Dendritic cell treated with granulocyte-macrophage colony-stimulating factor and Interleukin-4, amounts not matched to agents 40 ng/mL and 50 ng/mL, for 4 days (primary cell): ENCODE results near the gene FBXW7.

ENCODE experiments used
- H3K27ac Mint-ChIP-seq: one replicate; pipeline ENCODE4 v1.8.0; 2022; ENCODE audit warnings: mild to moderate bottlenecking, mixed read lengths
- H3K27me3 Mint-ChIP-seq: one replicate; pipeline ENCODE4 v1.8.0; 2022; ENCODE audit warnings: mild to moderate bottlenecking, mixed read lengths
- H3K36me3 Mint-ChIP-seq: one replicate; pipeline ENCODE4 v1.8.0; 2022; ENCODE audit warnings: low read depth, mixed read lengths
- H3K4me1 Mint-ChIP-seq: one replicate; pipeline ENCODE4 v1.8.0; 2022; ENCODE audit warnings: low read depth, mixed read lengths
- H3K4me3 Mint-ChIP-seq: one replicate; pipeline ENCODE4 v1.8.0; 2022; ENCODE audit warnings: mild to moderate bottlenecking, moderate library complexity, mixed read lengths
- H3K9me3 Mint-ChIP-seq: one replicate; pipeline ENCODE4 v1.8.0; 2022; ENCODE audit warnings: mixed read lengths
- intact Hi-C: fragments of 100-400 bp; cut with micrococcal nuclease; formaldehyde crosslinking; loops from one replicate; pipeline ENCODE4 v1.15.0; 2022

FBXW7 gene

GRCh38 chr4:152494020-152494419 is 41.9 kb downstream of the FBXW7 start:
- intact Hi-C loops: no loop called here
- Mint-ChIP-seq H3K4me1 (peaks cover 38% of the 10 kb centered on the region), H3K36me3 (no peaks in the 10 kb centered on the region), H3K4me3 (no peak overlapping the region), H3K27me3 (no peaks in the 10 kb centered on the region), H3K27ac (no peak overlapping the region), H3K9me3 (no peaks in the 10 kb centered on the region)

GRCh38 chr4:152488246-152488645 is 47.6 kb downstream of the FBXW7 start:
- Mint-ChIP-seq H3K4me1 (peaks cover 24% of the 10 kb centered on the region), H3K27ac (no peak overlapping the region), H3K4me3 (no peak overlapping the region), H3K27me3 (no peaks in the 10 kb centered on the region), H3K36me3 (no peaks in the 10 kb centered on the region), H3K9me3 (no peaks in the 10 kb centered on the region)
- intact Hi-C loops: no loop called here

GRCh38 chr4:152486429-152487389 is 49.2 kb downstream of the FBXW7 start:
- H3K27me3 Mint-ChIP-seq: no peaks in the 10 kb centered on the region
- no peaks in the 10 kb centered on the region for H3K36me3 Mint-ChIP-seq
- no peak overlapping the region for H3K27ac Mint-ChIP-seq
- H3K9me3 Mint-ChIP-seq: no peaks in the 10 kb centered on the region
- H3K4me1 Mint-ChIP-seq: peaks cover 25% of the 10 kb centered on the region
- intact Hi-C loops: no loop called here
- H3K4me3 Mint-ChIP-seq: no peak overlapping the region

GRCh38 chr4:152485726-152486276 is 50.1 kb downstream of the FBXW7 start:
- Mint-ChIP-seq H3K9me3 (no peaks in the 10 kb centered on the region), H3K27ac (no peak overlapping the region), H3K4me1 (peaks cover 18% of the 10 kb centered on the region), H3K36me3 (no peaks in the 10 kb centered on the region), H3K4me3 (no peak overlapping the region), H3K27me3 (no peaks in the 10 kb centered on the region)
- intact Hi-C loops: no loop called here

GRCh38 chr4:152482211-152482610 is 53.7 kb downstream of the FBXW7 start:
- no peaks in the 10 kb centered on the region for H3K36me3 Mint-ChIP-seq
- intact Hi-C loops: no loop called here
- H3K27me3 Mint-ChIP-seq: no peaks in the 10 kb centered on the region
- no peak overlapping the region for H3K27ac Mint-ChIP-seq
- no peaks in the 10 kb centered on the region for H3K9me3 Mint-ChIP-seq
- no peak overlapping the region for H3K4me3 Mint-ChIP-seq
- H3K4me1 Mint-ChIP-seq: peaks cover 20% of the 10 kb centered on the region

GRCh38 chr4:152480901-152481300 is 55.0 kb downstream of the FBXW7 start:
- H3K27me3 Mint-ChIP-seq: no peaks in the 10 kb centered on the region
- no peak overlapping the region for H3K4me3 Mint-ChIP-seq
- no peaks in the 10 kb centered on the region for H3K36me3 Mint-ChIP-seq
- H3K4me1 Mint-ChIP-seq: peaks cover 31% of the 10 kb centered on the region
- H3K27ac Mint-ChIP-seq: peak overlapping the region; percentile 25
- intact Hi-C loops: no loop called here
- H3K9me3 Mint-ChIP-seq: no peaks in the 10 kb centered on the region

- intact Hi-C loops: no loop called here
- H3K27me3 Mint-ChIP-seq: no peaks in the 10 kb centered on the region
- peak overlapping the region; percentile 25 for H3K27ac Mint-ChIP-seq
- peaks cover 31% of the 10 kb centered on the region for H3K4me1 Mint-ChIP-seq
- H3K4me3 Mint-ChIP-seq: no peak overlapping the region
- H3K36me3 Mint-ChIP-seq: no peaks in the 10 kb centered on the region
- H3K9me3 Mint-ChIP-seq: no peaks in the 10 kb centered on the region
Observed at GRCh38 chr4:152480326-152480725, 55.6 kb downstream of the FBXW7 start.

- intact Hi-C loops: no loop called here
- H3K9me3 Mint-ChIP-seq: no peaks in the 10 kb centered on the region
- no peaks in the 10 kb centered on the region for H3K36me3 Mint-ChIP-seq
- H3K27ac Mint-ChIP-seq: no peak overlapping the region
- no peaks in the 10 kb centered on the region for H3K27me3 Mint-ChIP-seq
- H3K4me3 Mint-ChIP-seq: no peak overlapping the region
- H3K4me1 Mint-ChIP-seq: peaks cover 31% of the 10 kb centered on the region
Observed at GRCh38 chr4:152479428-152480026, 56.4 kb downstream of the FBXW7 start.

GRCh38 chr4:152478461-152479237 is 57.2 kb downstream of the FBXW7 start:
- H3K9me3 Mint-ChIP-seq: no peaks in the 10 kb centered on the region
- no peak overlapping the region for H3K27ac Mint-ChIP-seq
- no peak overlapping the region for H3K4me3 Mint-ChIP-seq
- no peaks in the 10 kb centered on the region for H3K27me3 Mint-ChIP-seq
- H3K4me1 Mint-ChIP-seq: peaks cover 31% of the 10 kb centered on the region
- intact Hi-C loops: no loop called here
- no peaks in the 10 kb centered on the region for H3K36me3 Mint-ChIP-seq

GRCh38 chr4:152476796-152477195 is 59.1 kb downstream of the FBXW7 start:
- H3K9me3 Mint-ChIP-seq: no peaks in the 10 kb centered on the region
- intact Hi-C loops: no loop called here
- no peak overlapping the region for H3K27ac Mint-ChIP-seq
- H3K4me3 Mint-ChIP-seq: no peak overlapping the region
- H3K36me3 Mint-ChIP-seq: no peaks in the 10 kb centered on the region
- H3K4me1 Mint-ChIP-seq: peaks cover 27% of the 10 kb centered on the region
- H3K27me3 Mint-ChIP-seq: no peaks in the 10 kb centered on the region

GRCh38 chr4:152471251-152471792 is 64.6 kb downstream of the FBXW7 start:
- Mint-ChIP-seq H3K9me3 (no peaks in the 10 kb centered on the region), H3K27ac (no peak overlapping the region), H3K27me3 (no peaks in the 10 kb centered on the region), H3K4me1 (peaks cover 12% of the 10 kb centered on the region), H3K4me3 (no peak overlapping the region), H3K36me3 (no peaks in the 10 kb centered on the region)
- intact Hi-C loops: no loop called here

- H3K4me1 Mint-ChIP-seq: peaks cover 28% of the 10 kb centered on the region
- H3K27me3 Mint-ChIP-seq: no peaks in the 10 kb centered on the region
- no peaks in the 10 kb centered on the region for H3K9me3 Mint-ChIP-seq
- intact Hi-C loops: no loop called here
- no peaks in the 10 kb centered on the region for H3K36me3 Mint-ChIP-seq
- H3K4me3 Mint-ChIP-seq: no peak overlapping the region
- no peak overlapping the region for H3K27ac Mint-ChIP-seq
Observed at GRCh38 chr4:152468408-152468807, 67.5 kb downstream of the FBXW7 start.

- Mint-ChIP-seq H3K9me3 (no peaks in the 10 kb centered on the region), H3K36me3 (no peaks in the 10 kb centered on the region), H3K4me3 (no peak overlapping the region), H3K27me3 (no peaks in the 10 kb centered on the region), H3K27ac (no peak overlapping the region), H3K4me1 (peaks cover 40% of the 10 kb centered on the region)
- intact Hi-C loops: no loop called here
Observed at GRCh38 chr4:152467101-152467500, 68.8 kb downstream of the FBXW7 start.
